Activated T-helper 17 cell treated with anti-CD3 and anti-CD28 coated beads, Interleukin-2, amount 50 U/mL, for 72 hours (primary cell): Measurements from ENCODE around the gene TAS2R60. TPM values are rescaled to one million over a fixed set of nuclear protein-coding genes. Genes with fewer than 3 reads are reported as not detected.
"Not testable (repeated sequence)": the region's sequence is repeated elsewhere in the genome, so short reads cannot be mapped to it uniquely, and the experiment has no call there.

Experiments
- ATAC-seq: fragments of 150-1000 bp; cut with Tn5 transposase; replicated peaks from 2 replicates; pipeline ENCODE4 v1.10.0; 2021; ENCODE audit warnings: mild to moderate bottlenecking, moderate library complexity
- H3K27ac Mint-ChIP-seq: one replicate; pipeline ENCODE4 v1.8.0; 2022; ENCODE audit warnings: mixed read lengths
- H3K27me3 Mint-ChIP-seq: one replicate; pipeline ENCODE4 v1.8.0; 2022; ENCODE audit warnings: mixed read lengths
- H3K36me3 Mint-ChIP-seq: one replicate; pipeline ENCODE4 v1.8.0; 2022; ENCODE audit warnings: low read depth, mild to moderate bottlenecking, mixed read lengths
- H3K4me1 Mint-ChIP-seq: one replicate; pipeline ENCODE4 v1.8.0; 2022; ENCODE audit warnings: mixed read lengths
- H3K4me3 Mint-ChIP-seq: one replicate; pipeline ENCODE4 v1.8.0; 2022; ENCODE audit warnings: mild to moderate bottlenecking, mixed read lengths
- H3K9me3 Mint-ChIP-seq: one replicate; pipeline ENCODE4 v1.8.0; 2022; ENCODE audit warnings: mixed read lengths
- total RNA-seq, 2 donors: library from RNA; stranded (reverse); gene quantifications; one replicate each; pipeline ENCODE4 v1.2.3, GENCODE V29; 2022

Gene TAS2R60
- total RNA-seq, 2 donors from 2014 or later = not detected

- H3K4me3 Mint-ChIP-seq = no peak overlapping the region
- no peak for ATAC-seq
- peaks cover 41% of the 10 kb centered on the region for H3K4me1 Mint-ChIP-seq
- no peaks in the 10 kb centered on the region for H3K9me3 Mint-ChIP-seq
- H3K36me3 Mint-ChIP-seq = no peaks in the 10 kb centered on the region
- no peak overlapping the region for H3K27ac Mint-ChIP-seq
- H3K27me3 Mint-ChIP-seq = no peaks in the 10 kb centered on the region
Measured at GRCh38 chr7:143406002-143406357, 37.3 kb upstream of the TAS2R60 start.

DNA sequence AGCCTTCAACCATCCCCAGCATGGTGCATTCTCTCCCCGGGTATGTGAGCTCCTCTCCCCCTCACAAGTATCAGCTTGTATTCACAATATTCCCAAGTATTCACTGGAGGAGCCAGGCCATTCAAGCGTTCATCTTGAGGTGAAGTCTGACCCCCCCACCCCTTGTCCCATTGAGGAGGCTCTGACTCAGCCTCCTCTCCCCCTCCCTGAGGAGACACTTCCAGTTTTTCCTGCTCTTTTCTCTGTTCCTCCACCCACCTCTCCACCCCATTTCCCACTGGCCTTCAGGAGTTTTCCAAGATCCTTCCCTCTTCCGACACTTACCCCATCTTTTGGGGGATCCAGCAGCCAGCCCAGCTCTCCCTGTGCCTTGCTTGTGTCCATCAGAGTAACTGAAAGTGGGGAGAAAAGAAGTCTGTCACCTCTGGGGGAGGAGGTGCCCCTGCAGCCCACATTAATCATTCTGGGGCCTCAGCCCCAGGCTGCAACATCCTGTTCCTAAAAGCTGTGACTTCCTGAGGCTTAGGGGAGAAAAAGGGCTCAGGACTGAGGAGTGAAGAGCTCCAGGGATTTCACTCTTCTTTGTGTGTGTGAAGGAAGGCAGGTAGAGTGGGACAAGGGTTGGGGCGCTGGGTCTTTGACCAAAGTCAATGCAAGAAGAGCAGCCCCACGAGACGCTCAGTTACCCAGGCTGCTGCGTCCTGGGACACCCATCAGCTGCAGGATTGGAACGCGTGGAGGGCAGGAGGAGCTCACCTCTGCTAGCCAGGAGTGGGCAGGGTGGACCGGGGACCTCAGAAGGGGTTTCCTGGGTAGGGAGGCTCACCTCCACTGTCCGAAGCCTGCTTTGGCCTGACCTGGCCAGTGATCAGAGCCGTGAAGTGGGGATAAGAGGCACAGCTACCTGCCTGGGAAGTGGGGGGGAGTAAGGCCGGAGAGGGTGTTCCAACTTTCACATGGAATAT is 35.7 kb upstream of the TAS2R60 start:
- H3K36me3 Mint-ChIP-seq = no peaks in the 10 kb centered on the region
- H3K4me3 Mint-ChIP-seq = peak overlapping the region; percentile 87
- H3K27me3 Mint-ChIP-seq = no peaks in the 10 kb centered on the region
- H3K27ac Mint-ChIP-seq = peak overlapping the region; percentile 89
- peak; percentile 57 for ATAC-seq
- H3K4me1 Mint-ChIP-seq = peaks cover 41% of the 10 kb centered on the region
- H3K9me3 Mint-ChIP-seq = no peaks in the 10 kb centered on the region

GRCh38 chr7:143408252-143408685 is 35.0 kb upstream of the TAS2R60 start:
- no peak overlapping the region for H3K27ac Mint-ChIP-seq

DNA sequence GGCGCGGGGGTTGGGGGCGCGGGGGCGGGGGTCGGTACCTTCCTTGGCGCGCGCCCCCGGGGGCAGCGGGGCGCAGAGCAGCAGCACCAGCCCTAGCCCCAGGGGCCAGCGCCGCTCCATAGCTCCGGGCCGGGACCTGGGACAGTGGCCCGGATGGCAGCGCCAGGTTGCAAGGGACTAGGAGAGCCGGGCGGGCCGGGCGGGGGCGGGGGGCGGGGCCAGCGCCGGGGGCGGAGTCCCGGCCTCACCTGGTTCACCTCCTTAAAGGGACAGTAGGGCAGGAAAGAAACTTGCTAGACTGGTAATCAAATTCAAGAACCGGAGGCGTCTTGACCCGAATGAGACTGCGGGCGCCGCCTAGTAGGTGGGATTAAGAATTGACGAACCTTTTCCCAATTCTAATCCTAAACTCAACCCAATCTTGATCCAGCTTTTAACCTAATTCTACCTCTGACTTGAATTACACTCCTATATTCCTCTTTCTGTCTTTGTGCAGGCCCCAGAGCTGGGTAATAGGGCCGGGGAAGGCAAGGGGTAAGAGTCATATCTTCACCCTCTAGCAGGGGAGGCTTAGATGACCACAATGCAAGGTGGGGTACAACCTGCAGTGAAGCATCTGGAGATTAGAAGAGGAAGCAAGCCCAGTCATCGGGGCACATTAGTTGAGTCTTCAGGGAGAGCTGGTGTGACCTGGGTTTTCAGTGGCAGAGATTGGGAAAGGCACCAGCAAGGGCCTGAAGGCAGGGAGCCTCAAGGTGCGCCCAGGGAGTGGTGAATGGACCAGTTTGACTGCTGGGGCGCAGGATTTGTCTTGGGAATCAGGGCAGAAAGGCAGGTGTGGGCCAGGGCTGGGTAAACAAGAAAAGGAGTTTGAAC is 34.3 kb upstream of the TAS2R60 start, which contains the start of gene EPHA1:
TSS of gene EPHA1 (minus strand) at position 171 of the 876 bp plus-strand sequence. CDS start at position 120, 51 bp downstream.
- H3K27me3 Mint-ChIP-seq = no peaks in the 10 kb centered on the region
- H3K27ac Mint-ChIP-seq = peak within 1 kb of the TSS; percentile 89
- peak; percentile 72 for ATAC-seq
- H3K9me3 Mint-ChIP-seq = no peaks in the 10 kb centered on the region
- peaks cover 41% of the 10 kb centered on the region for H3K4me1 Mint-ChIP-seq
- peak within 1 kb of the TSS; percentile 88 for H3K4me3 Mint-ChIP-seq
- no peaks in the 10 kb centered on the region for H3K36me3 Mint-ChIP-seq

More at GRCh38 chr7:143408252-143408685, 35.0 kb upstream of the TAS2R60 start:
- Mint-ChIP-seq H3K36me3 (no peaks in the 10 kb centered on the region), H3K4me1 (peaks cover 41% of the 10 kb centered on the region), H3K27me3 (no peaks in the 10 kb centered on the region), H3K4me3 (peak overlapping the region; percentile 87), H3K9me3 (no peaks in the 10 kb centered on the region)
- peak; percentile 34 for ATAC-seq

DNA sequence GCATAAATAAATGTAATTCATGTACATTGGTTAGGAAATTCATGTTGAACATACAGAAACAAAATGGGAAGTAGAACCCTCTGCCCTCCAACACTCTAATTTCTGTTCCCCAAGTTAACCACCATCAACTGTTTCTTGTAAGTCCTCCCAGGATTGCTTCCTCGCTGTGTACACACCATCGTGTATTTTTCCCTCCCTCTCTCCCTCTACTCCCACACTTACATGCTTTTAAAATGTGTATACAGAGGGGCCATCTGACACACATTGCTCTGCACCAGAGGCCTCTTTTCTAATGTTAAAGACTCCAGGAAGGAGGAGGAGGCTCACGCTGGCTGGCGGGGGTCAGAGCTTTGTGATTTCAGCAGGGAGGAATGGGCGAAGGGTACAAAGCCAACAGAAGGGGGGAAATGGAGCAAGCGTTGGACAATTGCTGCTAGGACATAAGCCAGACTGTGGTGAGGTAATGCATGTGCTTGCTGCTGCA is 32.7 kb upstream of the TAS2R60 start:
- H3K9me3 Mint-ChIP-seq = no peaks in the 10 kb centered on the region
- no peaks in the 10 kb centered on the region for H3K36me3 Mint-ChIP-seq
- H3K4me3 Mint-ChIP-seq = peak overlapping the region; percentile 88
- ATAC-seq = no peak
- peaks cover 30% of the 10 kb centered on the region for H3K4me1 Mint-ChIP-seq
- H3K27ac Mint-ChIP-seq = peak overlapping the region; percentile 28
- H3K27me3 Mint-ChIP-seq = no peaks in the 10 kb centered on the region

DNA sequence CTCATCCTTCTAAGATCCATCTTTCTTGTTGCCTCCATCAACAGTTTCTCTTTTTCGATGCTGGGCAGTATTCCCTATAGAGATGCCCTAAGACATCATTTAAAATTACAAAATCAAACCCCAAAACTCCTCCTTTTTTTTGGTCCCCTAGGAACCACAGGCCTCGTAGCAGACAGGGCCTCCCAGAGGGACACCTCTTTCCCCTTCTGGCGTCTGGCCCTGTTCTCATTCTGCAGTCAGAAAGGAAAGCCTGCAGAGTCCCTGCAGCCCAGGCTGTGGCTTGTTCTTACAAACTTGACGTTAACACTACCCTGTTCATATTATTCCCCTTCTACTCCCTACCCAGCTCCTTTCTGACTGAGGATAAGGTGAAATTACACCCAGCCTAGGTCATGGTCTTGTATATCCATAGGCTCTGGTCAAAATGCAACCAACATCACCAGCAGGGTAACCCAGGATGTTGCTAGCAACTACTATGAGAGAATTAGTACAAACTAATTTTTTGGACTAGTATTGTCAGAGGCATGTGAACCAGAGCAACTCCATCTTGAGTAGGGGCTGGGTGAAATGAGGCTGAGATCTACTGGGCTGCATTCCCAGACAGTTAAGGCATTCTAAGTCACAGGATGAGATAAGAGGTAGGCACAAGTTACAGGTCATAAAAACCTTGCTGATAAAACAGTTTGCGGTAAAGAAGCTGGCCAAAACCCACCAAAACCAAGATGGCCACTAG is 31.1 kb upstream of the TAS2R60 start:
- Mint-ChIP-seq H3K4me1 (peaks cover 22% of the 10 kb centered on the region), H3K9me3 (no peaks in the 10 kb centered on the region), H3K36me3 (no peaks in the 10 kb centered on the region), H3K27me3 (no peaks in the 10 kb centered on the region), H3K27ac (peak overlapping the region; percentile 32), H3K4me3 (no peak overlapping the region)
- no peak for ATAC-seq

DNA sequence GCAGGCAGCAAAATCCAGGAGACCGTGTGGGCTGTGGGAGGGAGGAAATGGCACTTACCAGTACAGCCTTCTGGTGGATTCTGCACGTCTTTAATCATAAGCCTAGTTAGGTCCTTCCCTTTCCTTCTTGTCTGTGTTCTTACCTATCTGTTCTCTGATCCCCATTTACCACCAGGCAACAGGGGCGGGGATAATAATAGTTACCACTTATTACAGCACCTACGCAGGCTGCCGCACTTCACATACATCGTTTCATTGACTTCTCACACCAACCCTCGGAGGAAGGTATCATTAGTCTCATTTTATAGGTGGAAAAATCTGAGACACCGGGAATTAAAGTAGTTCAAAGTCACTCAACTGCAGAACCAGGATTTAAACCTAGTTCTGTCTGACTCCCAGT is 30.1 kb upstream of the TAS2R60 start:
- Mint-ChIP-seq H3K36me3 (no peaks in the 10 kb centered on the region), H3K4me3 (no peak overlapping the region), H3K4me1 (peaks cover 12% of the 10 kb centered on the region), H3K27ac (no peak overlapping the region), H3K9me3 (no peaks in the 10 kb centered on the region), H3K27me3 (no peaks in the 10 kb centered on the region)
- no peak for ATAC-seq

DNA sequence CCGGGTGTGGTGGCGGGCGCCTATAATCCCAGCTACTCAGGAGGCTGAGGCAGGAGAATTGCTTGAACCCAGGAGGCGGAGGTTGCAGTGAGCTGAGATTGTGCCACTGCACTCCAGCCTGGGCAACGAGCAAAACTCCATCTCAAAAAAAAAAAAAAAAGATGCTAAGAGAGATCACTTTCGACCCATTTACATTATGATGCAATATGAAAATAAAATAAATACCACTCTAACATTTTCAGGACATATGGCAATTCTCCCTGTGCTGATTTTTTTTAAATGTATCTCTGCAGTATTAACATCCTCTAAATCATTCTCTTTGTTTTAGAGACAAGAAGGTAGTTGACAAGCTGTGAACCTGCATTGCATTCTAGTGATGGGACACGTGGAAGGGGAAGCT is 28.0 kb upstream of the TAS2R60 start:
- not testable (repeated sequence) for ATAC-seq

DNA sequence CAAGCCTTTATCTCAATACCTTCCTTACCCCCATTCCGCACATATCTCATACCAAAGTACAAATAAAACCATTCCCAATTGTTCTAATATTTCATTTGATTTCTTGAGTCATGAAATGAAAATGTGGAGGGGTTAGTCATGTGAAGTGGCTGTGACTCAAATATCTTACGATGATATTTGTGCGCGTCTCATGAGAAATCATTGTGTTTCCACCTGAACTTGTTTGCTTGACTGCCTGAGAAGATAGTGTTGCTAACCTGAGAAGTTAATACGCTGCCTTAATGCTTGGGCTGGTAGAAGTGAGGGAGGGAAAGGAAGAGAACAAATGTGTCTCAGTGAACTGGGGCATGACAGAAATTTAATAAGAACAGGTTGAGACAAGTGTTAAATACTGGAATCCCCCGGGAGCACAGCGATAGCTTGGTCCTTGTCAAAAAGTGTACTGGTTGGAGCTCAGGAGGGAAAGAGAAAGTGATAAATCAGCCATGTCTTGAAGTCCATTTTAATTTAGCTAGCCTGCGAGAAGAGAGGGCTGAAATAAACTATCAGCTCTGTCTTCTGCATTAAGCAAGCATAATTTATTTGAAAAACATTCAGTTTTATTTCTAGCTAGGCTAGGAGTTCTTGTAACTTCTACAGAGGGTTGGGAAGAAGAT is 27.4 kb upstream of the TAS2R60 start:
- Mint-ChIP-seq H3K27ac (no peak overlapping the region), H3K27me3 (no peaks in the 10 kb centered on the region), H3K4me1 (no peaks in the 10 kb centered on the region), H3K36me3 (no peaks in the 10 kb centered on the region), H3K4me3 (no peak overlapping the region), H3K9me3 (no peaks in the 10 kb centered on the region)
- no peak for ATAC-seq

More for the DNA sequence above, 28.0 kb upstream of the TAS2R60 start:
- not testable (repeated sequence) for H3K27ac Mint-ChIP-seq, H3K4me1 Mint-ChIP-seq, H3K4me3 Mint-ChIP-seq, H3K9me3 Mint-ChIP-seq, H3K27me3 Mint-ChIP-seq, H3K36me3 Mint-ChIP-seq

DNA sequence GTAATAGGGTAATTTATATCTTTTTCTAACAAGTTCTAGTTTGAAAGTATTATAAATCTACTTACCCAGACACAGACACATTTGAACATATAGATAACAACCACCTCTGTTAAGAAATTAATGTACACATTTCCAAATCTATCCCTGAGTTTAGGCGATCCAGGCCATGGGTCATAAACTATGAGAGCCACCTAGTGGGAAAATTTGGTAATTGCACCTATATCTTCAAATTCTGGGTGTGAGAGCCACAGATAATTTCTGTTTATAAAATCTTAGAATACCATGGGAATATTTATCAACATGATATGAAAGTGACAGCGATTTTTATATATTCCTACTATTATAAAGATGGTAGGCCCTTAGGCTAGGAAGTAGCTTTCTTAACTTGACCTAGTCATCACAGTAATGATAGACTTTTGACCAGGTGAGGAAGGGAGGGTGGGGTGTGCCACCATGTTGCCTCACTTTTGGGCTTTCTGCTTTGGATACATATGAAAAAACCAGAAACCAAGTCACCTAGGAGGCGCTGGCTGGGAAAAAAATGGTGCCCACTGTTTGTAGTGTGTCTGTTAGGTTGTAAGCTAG is 26.6 kb upstream of the TAS2R60 start:
- Mint-ChIP-seq H3K9me3 (no peaks in the 10 kb centered on the region), H3K4me1 (no peaks in the 10 kb centered on the region), H3K27ac (no peak overlapping the region), H3K36me3 (no peaks in the 10 kb centered on the region), H3K4me3 (no peak overlapping the region), H3K27me3 (no peaks in the 10 kb centered on the region)
- no peak for ATAC-seq

GRCh38 chr7:143417734-143418383 is 25.4 kb upstream of the TAS2R60 start:
- Mint-ChIP-seq H3K27ac (no peak overlapping the region), H3K9me3 (no peaks in the 10 kb centered on the region), H3K27me3 (no peaks in the 10 kb centered on the region), H3K36me3 (no peaks in the 10 kb centered on the region), H3K4me1 (no peaks in the 10 kb centered on the region), H3K4me3 (no peak overlapping the region)
- ATAC-seq = peak; percentile 47

DNA sequence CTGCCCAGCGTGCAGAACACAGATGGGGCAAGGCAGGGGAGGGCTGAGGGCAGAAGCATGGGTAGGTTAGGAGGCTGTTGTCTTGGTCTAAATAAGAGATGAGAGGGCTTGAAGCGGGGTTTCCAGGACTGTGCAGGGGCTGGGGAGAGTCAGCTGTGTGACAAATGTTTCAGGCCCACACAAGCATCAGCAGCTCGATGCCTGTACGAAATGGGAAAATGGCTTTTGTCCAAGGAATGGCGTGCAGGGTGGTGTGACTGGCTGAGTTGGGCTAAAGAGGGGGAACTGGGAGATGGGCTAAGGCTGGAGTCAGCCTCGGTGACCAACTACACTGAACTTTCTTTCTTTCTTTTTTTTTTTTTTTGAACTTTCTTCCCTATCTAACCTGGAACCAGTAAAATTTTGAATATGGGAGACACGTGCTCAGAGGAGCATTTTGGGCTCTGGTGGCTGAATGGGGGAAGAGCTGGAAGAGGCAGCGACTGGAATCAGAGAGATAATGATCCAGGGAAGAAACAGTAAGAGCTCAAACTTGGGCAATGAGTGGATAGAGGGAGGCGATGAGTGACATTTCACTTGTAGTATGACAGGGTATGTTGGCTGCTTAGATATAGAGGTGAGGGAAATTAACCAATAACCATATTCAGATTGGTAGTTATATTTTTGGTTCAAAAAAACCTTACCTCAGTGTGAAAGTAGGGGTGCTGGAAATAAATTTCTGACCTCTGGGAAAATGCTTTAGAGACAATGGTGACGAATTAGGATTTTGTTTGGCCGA is 24.4 kb upstream of the TAS2R60 start:
- Mint-ChIP-seq H3K4me1 (no peaks in the 10 kb centered on the region), H3K27ac (no peak overlapping the region), H3K27me3 (no peaks in the 10 kb centered on the region), H3K4me3 (no peak overlapping the region), H3K9me3 (no peaks in the 10 kb centered on the region), H3K36me3 (no peaks in the 10 kb centered on the region)
- ATAC-seq = no peak
